ENCODE results near the gene KDF1.

DNA sequence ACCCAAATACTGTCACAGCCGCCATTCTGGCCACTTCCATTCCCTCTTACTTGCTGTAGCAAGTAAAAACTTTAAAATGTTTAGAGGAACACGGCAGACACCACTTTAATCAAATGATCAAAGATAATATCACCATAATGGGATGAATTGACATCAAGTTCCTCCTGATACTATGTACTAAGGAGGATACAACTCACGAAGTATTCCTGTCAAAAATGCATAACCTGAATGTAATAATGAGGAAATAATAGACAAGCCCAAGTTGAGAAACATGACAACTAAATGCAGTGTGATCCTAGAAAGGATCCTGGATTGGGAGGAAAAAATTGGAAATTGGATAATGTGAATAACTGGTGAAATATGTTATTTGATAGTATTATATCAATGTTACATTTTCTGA is 3.9 kb downstream of the KDF1 start:
- no peak for TF ChIP-seq TGIF2 (CRISPR knock-in tag; IDR thresholded peaks at IDR 0.05)
- no peak for TF ChIP-seq MTA3 (CRISPR knock-in tag; IDR thresholded peaks at IDR 0.05)
- TF ChIP-seq, protein P1, sequence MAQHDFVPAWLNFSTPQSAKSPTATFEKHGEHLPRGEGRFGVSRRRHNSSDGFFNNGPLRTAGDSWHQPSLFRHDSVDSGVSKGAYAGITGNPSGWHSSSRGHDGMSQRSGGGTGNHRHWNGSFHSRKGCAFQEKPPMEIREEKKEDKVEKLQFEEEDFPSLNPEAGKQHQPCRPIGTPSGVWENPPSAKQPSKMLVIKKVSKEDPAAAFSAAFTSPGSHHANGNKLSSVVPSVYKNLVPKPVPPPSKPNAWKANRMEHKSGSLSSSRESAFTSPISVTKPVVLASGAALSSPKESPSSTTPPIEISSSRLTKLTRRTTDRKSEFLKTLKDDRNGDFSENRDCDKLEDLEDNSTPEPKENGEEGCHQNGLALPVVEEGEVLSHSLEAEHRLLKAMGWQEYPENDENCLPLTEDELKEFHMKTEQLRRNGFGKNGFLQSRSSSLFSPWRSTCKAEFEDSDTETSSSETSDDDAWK (CRISPR knock-in tag; IDR thresholded peaks at IDR 0.05), result no peak
- TF ChIP-seq TCF7L2 (IDR thresholded peaks at IDR 0.05; ENCODE audit: low read depth, low read length), result no peak
- TF ChIP-seq EP300 (IDR thresholded peaks at IDR 0.05; ENCODE audit: low read depth in 2 of 2, low read length in 2 of 2), result no peak
- no peak for TF ChIP-seq EP300 (CRISPR knock-in tag; IDR thresholded peaks at IDR 0.05; ENCODE audit: borderline replicate concordance)
- no peak for TF ChIP-seq ZNF543 (CRISPR knock-in tag; IDR thresholded peaks at IDR 0.05)
- TF ChIP-seq, protein P2, sequence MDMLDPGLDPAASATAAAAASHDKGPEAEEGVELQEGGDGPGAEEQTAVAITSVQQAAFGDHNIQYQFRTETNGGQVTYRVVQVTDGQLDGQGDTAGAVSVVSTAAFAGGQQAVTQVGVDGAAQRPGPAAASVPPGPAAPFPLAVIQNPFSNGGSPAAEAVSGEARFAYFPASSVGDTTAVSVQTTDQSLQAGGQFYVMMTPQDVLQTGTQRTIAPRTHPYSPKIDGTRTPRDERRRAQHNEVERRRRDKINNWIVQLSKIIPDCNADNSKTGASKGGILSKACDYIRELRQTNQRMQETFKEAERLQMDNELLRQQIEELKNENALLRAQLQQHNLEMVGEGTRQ (IDR thresholded peaks at IDR 0.05; ENCODE audit: low read depth, low read length), result no peak
- TF ChIP-seq, protein P2 (CRISPR knock-in tag; IDR thresholded peaks at IDR 0.05; ENCODE audit: borderline replicate concordance), result no peak
